Peyer's patch (tissue), 4 donors: Measurements from ENCODE around the gene AK9. TPM values are rescaled to one million over a fixed set of nuclear protein-coding genes. Genes with fewer than 3 reads are reported as not detected.

Experiments used
- DNase-seq, 3 donors: peaks; one replicate each; pipeline ENCODE4 v3.0.0-alpha.2; 2017 to 2019
- H3K27ac ChIP-seq, 4 donors: fragments of 200-600 bp; sonication (generic); one replicate each; pipeline ENCODE4 v1.5.1; 2016 to 2019
- H3K27me3 ChIP-seq, 2 donors: fragments of 200-600 bp; sonication (generic); one replicate each; pipeline ENCODE4 v1.5.1; 2019
- H3K36me3 ChIP-seq, 3 donors: fragments of 200-600 bp; sonication (generic); one replicate each; pipeline ENCODE4 v1.5.1; 2016 to 2019
- H3K4me1 ChIP-seq, 4 donors: fragments of 200-600 bp; sonication (generic); one replicate each; pipeline ENCODE4 v1.5.1; 2016 to 2019
- H3K4me3 ChIP-seq, 4 donors: fragments of 200-600 bp; sonication (generic); 1 replicate in 3 of 4; 2 replicates in 1 of 4; pipeline ENCODE4 v1.5.1; 2016 to 2019; ENCODE audit warnings: mild to moderate bottlenecking in 1 of 4
- H3K9me3 ChIP-seq, 4 donors: fragments of 200-600 bp; sonication (generic); one replicate each; pipeline ENCODE4 v1.5.1; 2016 to 2019; ENCODE audit warnings: mild to moderate bottlenecking in 1 of 4
- CTCF ChIP-seq, 6 experiments: fragments of 450-650 bp in 4 of 6; fragments of 200-600 bp in 2 of 6; sonication (generic) in 1 of 6; IDR thresholded peaks; one replicate each; pipeline ENCODE4 v1.5.1; 2017 to 2019; ENCODE audit warnings: antibody characterized with exemption in 6 of 6, mild to moderate bottlenecking in 3 of 6, moderate library complexity in 1 of 6
- POLR2A ChIP-seq, 2 donors: fragments of 450-650 bp; IDR thresholded peaks; one replicate each; pipeline ENCODE4 v1.5.1; 2017; ENCODE audit warnings: antibody characterized with exemption in 2 of 2, mild to moderate bottlenecking in 2 of 2, moderate library complexity in 2 of 2
- total RNA-seq, 4 donors: library from RNA; depleted of rRNA; stranded (reverse); fragments of >200 nt; gene quantifications; one replicate each; pipeline ENCODE4 v1.1.0, GENCODE V29; 2016

AK9 gene
- total RNA-seq, 4 donors from 2014 or later: 7.9 to 66.0 (median 9.7) TPM

GRCh38 chr6:109632405-109632804, 58.6 kb downstream of the AK9 start:
- H3K27me3 ChIP-seq: no peaks in the 10 kb centered on the region
- H3K4me3 ChIP-seq: no peak overlapping the region
- no peaks in the 10 kb centered on the region for H3K4me1 ChIP-seq
- H3K27ac ChIP-seq: no peak overlapping the region
- H3K36me3 ChIP-seq: no peaks in the 10 kb centered on the region
- H3K9me3 ChIP-seq: no peaks in the 10 kb centered on the region
- TF ChIP-seq POLR2A (IDR thresholded peaks at IDR 0.05) (no peak), CTCF (IDR thresholded peaks at IDR 0.05) (no peak)
- no peak for DNase-seq

- Histone ChIP-seq H3K4me1 (no peaks in the 10 kb centered on the region), H3K27me3 (no peaks in the 10 kb centered on the region), H3K27ac (no peak overlapping the region), H3K9me3 (no peaks in the 10 kb centered on the region), H3K4me3 (no peak overlapping the region), H3K36me3 (no peaks in the 10 kb centered on the region)
- no peak for DNase-seq
- TF ChIP-seq CTCF (IDR thresholded peaks at IDR 0.05) (no peak), POLR2A (IDR thresholded peaks at IDR 0.05) (no peak)
Observed at GRCh38 chr6:109631403-109631802, 59.6 kb downstream of the AK9 start.

- no peaks in the 10 kb centered on the region for H3K4me1 ChIP-seq
- no peak for TF ChIP-seq CTCF (IDR thresholded peaks at IDR 0.05)
- TF ChIP-seq POLR2A (IDR thresholded peaks at IDR 0.05): no peak
- H3K9me3 ChIP-seq: no peaks in the 10 kb centered on the region
- no peaks in the 10 kb centered on the region for H3K27me3 ChIP-seq
- no peak for DNase-seq
- H3K27ac ChIP-seq: no peak overlapping the region
- H3K4me3 ChIP-seq: no peak overlapping the region
- H3K36me3 ChIP-seq: no peaks in the 10 kb centered on the region
Observed at GRCh38 chr6:109628158-109629000, 62.6 kb downstream of the AK9 start.

GRCh38 chr6:109626311-109626710, 64.7 kb downstream of the AK9 start:
- Histone ChIP-seq H3K4me1 (no peaks in the 10 kb centered on the region), H3K4me3 (no peak overlapping the region), H3K27ac (no peak overlapping the region), H3K36me3 (no peaks in the 10 kb centered on the region), H3K9me3 (no peaks in the 10 kb centered on the region), H3K27me3 (no peaks in the 10 kb centered on the region)
- no peak for TF ChIP-seq CTCF (IDR thresholded peaks at IDR 0.05)
- no peak for TF ChIP-seq POLR2A (IDR thresholded peaks at IDR 0.05)
- DNase-seq: no peak

- Histone ChIP-seq H3K9me3 (no peaks in the 10 kb centered on the region), H3K4me3 (no peak overlapping the region), H3K27me3 (no peaks in the 10 kb centered on the region), H3K4me1 (no peaks in the 10 kb centered on the region), H3K27ac (no peak overlapping the region), H3K36me3 (no peaks in the 10 kb centered on the region)
- TF ChIP-seq CTCF (IDR thresholded peaks at IDR 0.05) (no peak), POLR2A (IDR thresholded peaks at IDR 0.05) (no peak)
- no peak for DNase-seq
Observed at GRCh38 chr6:109625199-109625598, 65.8 kb downstream of the AK9 start.
